HepG2 (cell line): ENCODE measurements around the gene GNB3. TPM values are rescaled to one million over a fixed set of nuclear protein-coding genes. Genes with fewer than 3 reads are reported as not detected.

Experiments used
- ARNT2 ChIP-seq: sonication (generic); formaldehyde crosslinking; IDR thresholded peaks from 2 replicates; pipeline ENCODE4 v1.8.0; 2022; ENCODE audit warnings: mild to moderate bottlenecking, low read depth, missing genetic modification reagents, moderate library complexity
- BHLHE40 ChIP-seq: IDR thresholded peaks from 2 replicates; pipeline ENCODE4 v1.6.1; 2011; ENCODE audit warnings: low read length, improper control_type of control experiment
- CTCF ChIP-seq: sonication (generic); formaldehyde crosslinking; IDR thresholded peaks from 2 replicates; pipeline ENCODE4 v1.5.0; 2020; ENCODE audit warnings: mild to moderate bottlenecking, missing genetic modification reagents, moderate library complexity
- FOXK2 ChIP-seq: fragments of 450-650 bp; IDR thresholded peaks from 2 replicates; pipeline ENCODE4 v1.6.1; 2016
- GATAD2A ChIP-seq: IDR thresholded peaks from 2 replicates; pipeline ENCODE4 v1.6.1; 2016
- HDAC2 ChIP-seq: sonication (generic); formaldehyde crosslinking; IDR thresholded peaks from 2 replicates; pipeline ENCODE4 v1.4.0; 2020; ENCODE audit warnings: missing genetic modification reagents
- JDP2 ChIP-seq: sonication (generic); formaldehyde crosslinking; IDR thresholded peaks from 2 replicates; pipeline ENCODE4 v1.8.1; 2022; ENCODE audit warnings: missing genetic modification reagents, borderline replicate concordance
- KLF12 ChIP-seq: sonication (generic); formaldehyde crosslinking; IDR thresholded peaks from 2 replicates; pipeline ENCODE4 v1.4.0; 2020; ENCODE audit warnings: missing genetic modification reagents, borderline replicate concordance
- MYNN ChIP-seq: sonication (generic); formaldehyde crosslinking; IDR thresholded peaks from 2 replicates; pipeline ENCODE4 v1.4.0; 2020; ENCODE audit warnings: mild to moderate bottlenecking, low read depth, missing genetic modification reagents
- NCOR1 ChIP-seq: fragments of 200-600 bp; sonication (generic); IDR thresholded peaks from 2 replicates; pipeline ENCODE4 v1.7.0; 2017; ENCODE audit warnings: antibody characterized with exemption, low read length, borderline replicate concordance
- PHF5A ChIP-seq: IDR thresholded peaks from one replicate; pipeline ENCODE4 v1.6.1; 2018; ENCODE audit warnings: low read depth, missing genetic modification reagents; ENCODE audit not compliant: unreplicated experiment
- REST ChIP-seq, 2 experiments: IDR thresholded peaks; 2 replicates each; pipeline ENCODE4 v1.6.1; 2011 to 2012; ENCODE audit warnings: low read length in 2 of 2, borderline replicate concordance in 1 of 2, low read depth in 1 of 2, mild to moderate bottlenecking in 1 of 2, moderate library complexity in 1 of 2
- SRSF4 ChIP-seq: fragments of 200-400 bp; formaldehyde crosslinking; IDR thresholded peaks from one replicate; pipeline ENCODE4 v1.6.1; 2018; ENCODE audit warnings: mild to moderate bottlenecking, low read depth, low read length, moderate library complexity; ENCODE audit not compliant: poor library complexity, severe bottlenecking
- TBX3 ChIP-seq: fragments of 450-650 bp; IDR thresholded peaks from 2 replicates; pipeline ENCODE4 v1.6.1; 2017; ENCODE audit warnings: antibody characterized with exemption, mild to moderate bottlenecking, inconsistent platforms, borderline replicate concordance
- XBP1 ChIP-seq: sonication (generic); formaldehyde crosslinking; IDR thresholded peaks from 2 replicates; pipeline ENCODE4 v1.5.0; 2020; ENCODE audit warnings: missing genetic modification reagents
- YEATS2 ChIP-seq: sonication (generic); formaldehyde crosslinking; IDR thresholded peaks from 2 replicates; pipeline ENCODE4 v1.4.0; 2020; ENCODE audit warnings: missing genetic modification reagents, borderline replicate concordance
- ZBTB1 ChIP-seq: sonication (generic); formaldehyde crosslinking; IDR thresholded peaks from 2 replicates; pipeline ENCODE4 v1.4.0; 2020; ENCODE audit warnings: missing genetic modification reagents, borderline replicate concordance
- ZFAT ChIP-seq: sonication (generic); formaldehyde crosslinking; conservative IDR thresholded peaks from 2 replicates; pipeline ENCODE4 v1.8.1; 2023; ENCODE audit warnings: missing genetic modification reagents, inconsistent platforms
- ZNF251 ChIP-seq: sonication (generic); formaldehyde crosslinking; IDR thresholded peaks from 2 replicates; pipeline ENCODE4 v1.9.0; 2021; ENCODE audit warnings: mild to moderate bottlenecking, missing genetic modification reagents
- ZNF263 ChIP-seq: sonication (generic); formaldehyde crosslinking; IDR thresholded peaks from 2 replicates; pipeline ENCODE4 v1.4.0; 2020; ENCODE audit warnings: missing genetic modification reagents
- ZNF3 ChIP-seq: IDR thresholded peaks from 2 replicates; pipeline ENCODE4 v1.7.0; 2017; ENCODE audit warnings: inconsistent platforms
- ZNF431 ChIP-seq: sonication (generic); formaldehyde crosslinking; IDR thresholded peaks from 2 replicates; pipeline ENCODE4 v1.9.0; 2022; ENCODE audit warnings: missing genetic modification reagents, low read depth, mild to moderate bottlenecking, borderline replicate concordance
- ZNF44 ChIP-seq: sonication (generic); formaldehyde crosslinking; IDR thresholded peaks from 2 replicates; pipeline ENCODE4 v1.5.1; 2020; ENCODE audit warnings: mild to moderate bottlenecking, missing genetic modification reagents
- ZNF547 ChIP-seq: sonication (generic); formaldehyde crosslinking; IDR thresholded peaks from 2 replicates; pipeline ENCODE4 v1.5.1; 2020; ENCODE audit warnings: mild to moderate bottlenecking, missing genetic modification reagents
- ZNF629 ChIP-seq: sonication (generic); formaldehyde crosslinking; conservative IDR thresholded peaks from 2 replicates; pipeline ENCODE4 v1.5.0; 2020; ENCODE audit warnings: missing genetic modification reagents
- ZNF775 ChIP-seq: sonication (generic); formaldehyde crosslinking; IDR thresholded peaks from 2 replicates; pipeline ENCODE4 v1.4.0; 2020; ENCODE audit warnings: missing genetic modification reagents, mild to moderate bottlenecking, moderate library complexity, borderline replicate concordance
- polyA plus RNA-seq, 8 experiments: library from polyadenylated mRNA; depleted of rRNA in 3 of 8; stranded (reverse) in 7 of 8; unstranded in 1 of 8; fragments of >200 nt; fragmentation: Illumina TruSeq in 4 of 8; extraction: Trizol in 4 of 8; gene quantifications; 2 replicates each; pipeline versions ENCODE4 v1.2.1 to v1.2.3, GENCODE V29; 2011 to 2016; ENCODE audit warnings: low read depth in 4 of 8, missing spikeins in 1 of 8, mixed read lengths in 1 of 8; ENCODE audit not compliant: insufficient read depth in 1 of 8
- total RNA-seq, 5 experiments: library from RNA; depleted of rRNA; stranded (reverse); fragments of >200 nt; fragmentation: Illumina TruSeq; extraction: Trizol; gene quantifications; 2 replicates each; pipeline ENCODE4 v1.2.3, GENCODE V29; 2016; ENCODE audit warnings: low read depth in 1 of 5
- TF ChIP-seq, protein P1 (sequence below): sonication (generic); formaldehyde crosslinking; IDR thresholded peaks from 2 replicates; pipeline ENCODE4 v1.4.0; 2020; ENCODE audit warnings: missing genetic modification reagents

GNB3 gene
- total and polyA plus RNA-seq, 2 of the 13 experiments (the other 11 are each of a cell fraction or from before 2014, with no cell fraction given): 1.3 to 3.6 TPM

DNA sequence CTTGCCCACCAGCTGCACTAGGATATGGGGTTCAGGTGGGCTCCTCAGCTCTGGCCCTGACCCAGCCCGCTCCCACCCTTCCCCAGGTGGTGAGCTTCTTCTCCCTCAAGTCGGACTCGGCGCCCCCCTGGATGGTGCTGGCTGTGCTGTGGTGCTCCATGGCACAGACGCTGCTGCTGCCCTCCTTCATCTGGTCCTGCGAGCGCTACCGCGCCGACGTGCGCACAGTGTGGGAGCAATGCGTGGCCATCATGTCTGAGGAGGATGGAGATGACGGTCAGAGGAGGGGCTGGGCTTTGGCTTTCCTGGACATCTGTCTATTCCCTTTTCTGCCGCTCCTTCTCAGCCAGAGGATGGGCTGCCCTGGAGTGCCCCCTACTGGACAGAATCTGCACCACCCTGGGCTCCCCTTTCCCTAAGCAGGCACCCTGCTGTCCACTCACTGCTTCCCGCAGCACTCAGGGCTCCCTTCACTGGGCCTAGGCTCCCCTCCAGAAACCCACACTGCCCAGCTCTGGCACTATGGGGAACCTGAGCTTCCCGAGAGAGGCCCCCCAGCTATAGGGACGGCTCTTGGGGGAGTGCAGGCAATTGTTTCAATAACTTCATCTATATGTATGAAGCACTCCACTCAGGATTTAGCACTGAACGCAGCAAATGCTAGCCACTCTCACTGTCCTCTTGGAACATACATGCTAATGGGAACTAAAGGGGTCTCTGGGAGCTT is 15.2 kb upstream of the GNB3 start (continued):
- TF ChIP-seq ZBTB1 (CRISPR knock-in tag) (no peak), PHF5A (CRISPR knock-in tag) (no peak), MYNN (CRISPR knock-in tag) (no peak), ZNF547 (CRISPR knock-in tag) (no peak), HDAC2 (no peak), ARNT2 (no peak), KLF12 (CRISPR knock-in tag) (no peak), FOXK2 (no peak), ZFAT (CRISPR knock-in tag) (no peak), ZNF44 (CRISPR knock-in tag) (no peak), GATAD2A (CRISPR knock-in tag) (no peak), ZNF251 (CRISPR knock-in tag) (no peak), ZNF263 (CRISPR knock-in tag) (peak; percentile 41; the same call in 1 of the 2 replicates), ZNF3 (CRISPR knock-in tag) (no peak), ZNF431 (CRISPR knock-in tag) (0 out of 2 replicates have a peak, but pooled peaks have one; percentile 34), NCOR1 (no peak), ZNF775 (CRISPR knock-in tag) (no peak), REST (IDR thresholded peaks at IDR 0.05; ENCODE audit: borderline replicate concordance in 1 of 2, low read depth in 1 of 2, low read length in 2 of 2) (no peak), SRSF4 (no peak), CTCF (CRISPR knock-in tag) (peak; percentile 95), ZNF629 (no peak), BHLHE40 (0 out of 2 replicates have a peak, but pooled peaks have one; percentile 11), YEATS2 (CRISPR knock-in tag) (no peak), JDP2 (CRISPR knock-in tag) (no peak), XBP1 (CRISPR knock-in tag) (no peak), TBX3 (no peak)
- TF ChIP-seq, protein P1, sequence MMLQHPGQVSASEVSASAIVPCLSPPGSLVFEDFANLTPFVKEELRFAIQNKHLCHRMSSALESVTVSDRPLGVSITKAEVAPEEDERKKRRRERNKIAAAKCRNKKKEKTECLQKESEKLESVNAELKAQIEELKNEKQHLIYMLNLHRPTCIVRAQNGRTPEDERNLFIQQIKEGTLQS (CRISPR knock-in tag): no peak; the same call in 1 of the 2 replicates
